GM18873 (cell line): ENCODE data around the gene GZF1.

Experiments
- ATAC-seq: cut with Tn5 transposase; IDR thresholded peaks from one replicate; pipeline ENCODE4 v1.9.1; 2021; ENCODE audit warnings: mild to moderate bottlenecking, moderate library complexity, moderate number of reproducible peaks; ENCODE audit not compliant: unreplicated experiment, low FRiP score

GZF1 gene

GRCh38 chr20:23404196-23404595 is 42.2 kb downstream of the GZF1 start:
- ATAC-seq: no peak

DNA sequence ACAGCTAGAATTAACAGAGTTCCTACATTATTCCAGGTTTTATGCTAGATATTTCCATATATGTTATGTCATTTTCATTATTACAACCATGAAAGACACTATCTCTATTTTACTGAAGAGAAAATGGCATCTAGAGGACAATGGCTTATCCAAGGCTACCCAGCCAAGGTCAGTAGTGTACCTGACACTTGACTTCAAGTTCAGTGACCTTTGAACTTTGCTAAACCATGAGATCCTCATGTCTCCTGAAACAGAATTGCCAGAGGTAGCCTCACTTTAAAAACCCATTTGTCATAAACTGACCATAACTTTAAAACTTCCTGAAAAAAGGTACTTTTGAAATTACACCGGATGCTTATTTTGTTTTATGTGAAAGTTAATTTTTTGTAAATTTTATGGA is 44.9 kb downstream of the GZF1 start:
- no peak for ATAC-seq

DNA sequence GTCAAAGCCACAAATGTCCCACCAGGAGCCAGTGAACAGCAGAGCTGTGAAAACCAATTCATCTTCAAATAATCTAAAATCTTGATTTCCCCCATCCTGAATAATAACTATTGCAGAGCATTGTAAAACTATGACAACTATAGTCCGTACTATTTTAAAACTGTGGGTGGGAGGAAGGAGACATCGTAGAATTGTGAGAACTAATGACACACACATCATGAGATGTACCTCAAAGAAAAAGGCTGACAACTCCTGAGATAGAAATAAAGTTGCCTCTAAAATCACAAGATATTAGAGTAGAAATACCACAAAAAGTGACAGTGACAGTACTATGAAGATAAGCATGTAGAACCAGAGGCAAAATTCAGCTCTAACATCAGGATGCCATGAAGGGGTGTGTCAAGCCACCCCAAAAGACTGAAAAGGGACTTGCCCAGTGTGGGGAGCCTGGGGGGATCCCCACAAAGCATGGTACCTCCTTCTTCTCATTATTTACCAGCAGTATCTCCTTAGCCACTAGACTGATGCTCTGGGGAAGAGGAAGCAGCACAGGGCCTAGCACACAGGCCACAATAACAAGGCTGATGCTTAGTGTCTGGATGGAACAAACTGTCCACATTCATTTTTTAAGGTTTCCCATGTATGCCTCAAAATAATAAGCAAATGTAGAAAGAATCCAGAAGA is 45.9 kb downstream of the GZF1 start:
- peak; percentile 70 for ATAC-seq

DNA sequence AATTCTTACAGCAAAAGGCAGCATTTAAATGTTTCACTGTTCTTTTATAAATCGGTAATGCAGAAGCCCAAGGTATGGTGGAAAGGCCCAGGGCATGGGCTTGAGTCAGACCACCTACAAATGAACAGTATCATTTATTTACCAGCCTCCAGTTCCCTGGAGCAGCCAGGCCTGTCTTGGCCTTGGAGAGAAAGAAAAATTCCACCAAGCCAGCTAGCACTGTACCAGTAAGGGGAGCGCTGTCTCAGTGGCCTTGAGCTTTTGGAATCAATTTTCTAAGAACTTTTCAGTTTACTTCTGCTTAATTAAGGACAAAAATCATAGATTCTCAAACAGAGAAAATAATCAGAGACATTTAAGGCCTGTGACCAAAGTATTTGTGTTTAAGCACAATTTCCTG is 47.0 kb downstream of the GZF1 start:
- no peak for ATAC-seq

DNA sequence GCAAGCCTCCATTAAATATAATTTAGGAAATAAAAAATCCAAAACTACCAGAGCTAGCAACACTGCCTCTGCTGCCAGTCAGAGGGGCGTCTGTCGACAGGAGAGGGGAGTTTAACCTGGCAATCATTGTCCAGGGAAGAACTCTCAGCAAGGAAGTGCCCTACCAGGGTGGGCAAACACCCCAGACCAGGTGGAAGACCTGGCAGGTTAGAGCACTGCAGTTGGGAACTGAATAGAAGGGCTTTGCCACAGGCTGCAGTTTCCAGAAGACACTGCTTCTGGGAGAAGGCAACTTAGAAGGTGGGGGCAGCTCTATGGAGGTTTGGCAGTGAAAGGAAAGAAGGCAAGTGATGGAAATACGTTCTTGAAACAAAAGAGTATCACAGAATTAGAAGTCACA is 47.8 kb downstream of the GZF1 start:
- ATAC-seq: no peak

- ATAC-seq: no peak
Measured at GRCh38 chr20:23410916-23411695, 49.1 kb downstream of the GZF1 start.

GRCh38 chr20:23412026-23412425 is 50.0 kb downstream of the GZF1 start:
- no peak for ATAC-seq

DNA sequence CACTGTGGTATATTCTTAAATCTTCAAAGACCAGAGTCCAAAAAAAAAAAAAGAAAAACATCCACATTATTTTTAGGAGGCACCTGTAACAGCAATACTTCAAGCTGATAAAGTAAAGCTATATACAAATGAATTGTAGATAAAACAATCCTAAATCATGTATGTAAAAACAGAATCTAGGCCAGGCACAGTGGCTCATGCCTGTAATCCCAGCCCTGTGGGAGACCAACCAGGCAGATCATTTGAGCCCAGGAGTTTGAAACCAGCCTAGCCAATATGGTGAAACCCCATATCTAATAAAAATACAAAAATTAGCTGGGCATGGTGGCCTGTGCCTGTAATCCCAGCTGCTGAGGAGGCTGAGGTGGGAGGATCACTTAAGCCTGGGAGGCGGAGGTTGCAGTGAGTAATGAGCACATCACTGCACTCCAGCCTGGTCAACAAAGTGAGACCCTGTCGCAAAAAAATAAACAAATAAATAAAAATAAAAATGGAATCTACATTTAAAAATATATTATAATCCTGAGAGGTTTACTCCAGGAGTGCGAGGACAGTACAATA is 52.0 kb downstream of the GZF1 start:
- ATAC-seq: no peak

DNA sequence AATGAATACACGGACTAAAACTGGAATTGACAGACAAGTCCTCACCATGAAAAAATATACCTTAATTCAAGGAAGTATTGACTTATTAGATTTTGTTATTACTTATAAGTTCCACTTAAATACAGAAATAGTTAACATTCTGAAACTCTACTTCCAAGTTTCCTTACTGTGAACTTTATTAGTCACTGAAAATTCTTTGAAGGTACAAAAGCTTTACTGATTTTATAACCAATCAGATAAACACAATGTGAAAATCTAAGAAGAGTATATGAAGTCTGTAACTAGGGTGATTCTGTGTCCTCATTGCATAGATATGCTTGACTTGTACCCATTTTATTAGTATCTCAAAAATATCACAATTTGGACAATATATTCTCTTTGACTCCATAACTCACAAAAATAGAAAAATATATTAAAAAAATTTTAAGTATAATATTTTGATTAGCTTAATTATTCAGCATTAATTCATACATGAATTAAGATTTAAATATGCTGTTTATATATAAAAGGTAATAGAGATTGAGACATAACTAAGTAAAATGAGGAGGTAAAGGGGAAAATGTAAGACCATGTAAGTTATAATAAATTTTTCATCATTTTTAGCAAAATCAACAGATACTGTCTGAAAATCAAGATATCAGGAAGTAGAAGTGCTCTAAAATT is 52.7 kb downstream of the GZF1 start:
- no peak for ATAC-seq

DNA sequence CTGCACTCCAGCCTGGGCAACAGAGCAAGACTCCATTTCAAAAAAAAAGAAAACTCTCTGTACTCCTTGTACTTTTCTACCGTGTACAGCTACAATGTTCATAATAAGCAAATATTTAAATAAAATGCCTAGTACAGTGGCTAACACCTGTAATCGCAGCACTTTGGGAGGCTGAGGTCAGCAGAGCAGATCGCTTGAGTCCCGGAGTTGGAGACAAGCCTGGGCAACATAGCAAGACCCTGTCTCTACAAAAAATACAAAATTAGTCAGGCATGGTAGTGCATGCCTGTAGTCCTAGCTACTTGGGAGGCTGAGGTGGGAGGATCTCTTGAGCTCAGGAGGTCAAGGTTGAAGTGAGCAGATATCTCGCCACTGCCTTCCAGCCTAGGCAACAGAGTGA is 53.6 kb downstream of the GZF1 start:
- ATAC-seq: no peak

GRCh38 chr20:23415959-23416583 is 54.1 kb downstream of the GZF1 start:
- ATAC-seq: no peak

DNA sequence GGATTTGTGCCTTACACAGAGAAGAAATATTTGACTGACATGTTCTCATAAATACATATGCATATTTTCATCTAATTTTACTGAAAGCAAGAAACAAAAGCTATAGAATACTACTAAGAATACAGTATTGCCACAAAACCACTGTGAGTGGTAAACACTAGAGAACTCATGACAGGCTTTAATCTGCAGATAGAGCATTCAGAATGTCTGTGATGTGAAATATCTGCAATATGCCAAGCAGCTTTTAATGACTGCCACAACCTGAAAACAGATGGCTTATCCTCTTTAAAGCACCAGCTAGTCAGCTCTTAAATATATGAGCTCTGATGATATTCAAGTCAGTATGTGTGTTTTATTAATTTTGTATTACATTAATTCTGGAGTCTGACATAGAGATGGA is 55.9 kb downstream of the GZF1 start:
- ATAC-seq: no peak

- ATAC-seq: no peak
Measured at GRCh38 chr20:23419657-23419994, 57.6 kb downstream of the GZF1 start.

DNA sequence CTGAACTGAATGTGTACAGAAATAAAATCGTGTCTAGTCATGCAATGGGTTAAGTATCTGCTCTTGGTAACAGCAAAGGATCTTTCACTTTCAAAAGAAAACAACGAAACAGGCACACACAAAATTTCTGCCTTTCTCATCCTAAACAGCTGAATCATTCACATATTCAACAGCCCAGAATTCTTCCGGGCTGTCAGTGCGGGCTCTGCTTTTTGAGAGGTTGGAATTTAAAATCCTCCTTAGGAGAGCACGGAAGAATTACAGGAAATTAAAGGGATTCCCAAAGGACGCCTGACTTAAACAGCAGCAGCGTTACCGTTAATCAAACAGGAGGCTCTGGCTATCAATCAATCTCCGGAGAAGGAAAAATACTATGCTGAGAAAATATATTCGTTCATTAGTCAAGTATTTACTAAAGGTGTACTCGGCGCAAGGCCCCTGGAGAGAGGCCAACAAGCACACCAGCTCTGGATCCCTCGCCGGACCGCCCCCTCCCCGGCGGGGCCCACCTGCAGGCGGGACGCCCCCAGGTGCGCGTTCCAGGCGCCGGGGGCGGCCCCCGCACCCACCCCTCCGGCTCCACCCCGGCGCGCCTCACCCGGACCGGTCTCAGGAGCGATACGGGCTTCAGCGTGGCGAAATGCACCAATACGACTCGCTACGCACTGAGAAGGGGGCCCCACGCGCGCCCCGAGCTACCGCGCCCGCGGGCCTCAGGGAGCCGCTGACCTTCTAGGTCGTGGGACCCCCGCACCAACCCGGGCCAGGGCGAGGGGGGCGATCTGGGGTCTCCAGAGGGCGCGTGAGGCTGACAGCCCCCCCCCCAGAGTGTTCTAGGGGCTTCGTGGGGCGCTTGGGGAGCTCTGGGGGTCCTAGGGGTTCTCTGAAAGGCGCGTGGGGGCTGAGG is 58.3 kb downstream of the GZF1 start:
- ATAC-seq: no peak

- ATAC-seq: peak; percentile 96
Measured at GRCh38 chr20:23420943-23421931, 59.3 kb downstream of the GZF1 start, which contains the start of gene NAPB. TSS of gene NAPB (minus strand) at chr20:23421488. CDS start at chr20:23421402, 86 bp downstream.
